HPDE6-E6E7 (cell line): ENCODE results near the gene ALDH3A1.

ENCODE experiments used
- DNase-seq: peaks from one replicate; pipeline ENCODE4 v3.0.0; 2011; ENCODE audit warnings: missing footprints; ENCODE audit errors: extremely low spot score

ALDH3A1 gene

DNA sequence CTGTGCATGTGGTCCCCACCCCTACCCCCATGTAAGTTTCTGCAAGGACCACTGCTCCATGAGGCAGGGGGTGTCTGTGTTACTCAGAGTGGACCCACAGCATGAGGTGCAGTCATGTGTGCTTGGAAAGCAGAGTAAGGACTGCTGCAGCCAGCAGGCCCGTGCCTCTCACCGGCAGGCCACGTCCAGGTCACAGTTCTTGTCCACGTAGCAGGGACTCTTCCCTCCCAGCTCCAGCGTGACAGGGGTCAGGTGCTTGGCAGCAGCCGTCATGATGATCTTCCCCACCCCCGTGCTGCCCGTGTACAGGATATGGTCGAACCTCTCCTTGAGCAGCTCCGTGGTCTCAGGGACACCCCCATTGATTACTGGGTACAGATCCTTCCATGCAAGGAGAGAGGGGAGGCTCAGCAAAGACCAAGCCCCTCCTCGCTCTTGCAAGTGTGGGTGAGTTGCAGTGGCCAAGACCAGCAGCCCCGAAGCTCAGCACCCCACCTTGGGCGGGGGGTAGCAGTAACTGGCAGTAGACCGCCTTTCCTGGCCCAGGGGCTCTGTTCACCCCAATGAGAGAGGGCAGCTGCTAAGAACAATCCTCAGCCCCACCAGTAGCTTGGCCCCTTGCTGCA, 6.2 kb downstream of the ALDH3A1 start:
- no peak for DNase-seq

DNA sequence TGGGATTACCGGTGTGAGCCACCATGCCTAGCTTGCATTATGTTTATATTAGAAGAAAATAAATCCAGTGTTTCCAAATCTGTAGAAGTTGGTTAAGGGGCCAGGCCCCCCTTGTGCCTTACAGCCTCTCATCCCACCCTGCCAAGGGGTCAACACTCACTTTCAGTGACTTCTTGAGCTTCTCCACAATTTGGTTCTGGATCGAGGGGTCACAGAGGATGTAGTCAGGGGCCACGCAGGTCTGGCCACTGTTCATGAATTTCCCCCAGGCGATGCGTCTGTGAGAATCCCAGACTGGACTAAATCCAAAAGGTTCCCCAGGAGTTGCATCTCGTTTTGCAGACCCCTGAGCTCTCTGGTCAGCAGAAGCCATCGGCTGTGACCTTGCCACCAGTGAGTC, 7.2 kb downstream of the ALDH3A1 start:
- no peak for DNase-seq

GRCh38 chr17:19739241-19740201, 8.6 kb downstream of the ALDH3A1 start:
- no peak for DNase-seq

GRCh38 chr17:19738757-19739156, 9.3 kb downstream of the ALDH3A1 start:
- DNase-seq, result no peak

DNA sequence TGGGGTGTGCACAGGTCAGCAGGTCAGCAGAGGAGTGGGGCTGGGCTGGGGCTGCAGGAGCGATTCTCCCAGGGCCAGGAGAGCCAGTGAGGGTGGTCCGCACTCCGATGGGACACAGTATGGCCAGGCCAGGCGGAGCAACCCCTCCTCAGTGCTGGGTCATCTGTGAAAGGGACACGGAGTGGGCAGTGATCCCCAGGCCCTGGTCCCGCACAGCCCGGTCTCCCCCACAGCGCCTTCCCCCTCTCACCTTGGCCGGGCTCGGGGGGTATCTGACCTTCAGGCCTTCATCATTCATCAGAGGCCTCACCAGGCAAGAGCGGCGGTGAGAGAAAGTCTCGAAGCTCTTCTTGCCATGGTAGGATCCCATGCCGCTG, 10.0 kb downstream of the ALDH3A1 start:
- no peak for DNase-seq

DNA sequence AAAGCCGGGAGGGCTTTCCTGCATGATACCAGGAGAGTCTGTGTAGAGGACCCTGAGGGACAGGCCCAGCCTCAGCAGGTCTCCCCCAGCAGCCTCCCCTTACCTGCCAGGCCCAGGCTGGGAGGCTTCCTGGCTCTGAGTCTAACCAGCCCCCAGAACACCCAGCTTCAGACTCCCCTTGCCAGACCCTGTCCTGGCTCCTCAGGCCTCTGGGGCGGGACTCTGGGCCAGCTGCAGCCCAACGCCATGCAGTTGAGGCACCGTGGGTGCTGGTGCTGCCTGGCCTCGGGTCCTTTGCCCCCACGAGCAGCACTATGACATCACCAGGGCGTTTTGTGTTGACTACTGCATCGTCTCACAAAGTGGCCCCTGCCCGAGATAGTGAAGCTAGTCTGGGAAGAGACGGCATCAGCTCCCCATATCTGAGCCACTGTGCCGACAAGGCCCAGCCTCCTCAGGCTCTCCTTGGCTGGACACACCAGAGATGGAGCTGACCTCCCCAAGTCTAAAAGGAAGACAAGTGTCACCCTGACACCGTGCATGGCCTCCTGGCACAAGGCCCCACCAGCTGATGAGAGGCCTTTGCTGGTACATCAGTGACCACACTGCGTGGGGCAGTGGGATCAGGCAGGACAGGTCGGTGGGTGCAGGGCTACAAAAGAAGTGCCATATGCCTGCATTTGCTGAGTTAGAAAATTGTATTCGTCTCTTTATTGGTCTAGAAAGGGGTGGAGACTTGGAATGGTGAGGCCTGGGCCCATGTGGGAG, 10.6 kb downstream of the ALDH3A1 start:
- no peak for DNase-seq

GRCh38 chr17:19736071-19736470, 12.0 kb downstream of the ALDH3A1 start:
- DNase-seq, result no peak

- DNase-seq, result no peak
These were observed 14.1 kb downstream of the ALDH3A1 start for GRCh38 chr17:19733953-19734526.

DNA sequence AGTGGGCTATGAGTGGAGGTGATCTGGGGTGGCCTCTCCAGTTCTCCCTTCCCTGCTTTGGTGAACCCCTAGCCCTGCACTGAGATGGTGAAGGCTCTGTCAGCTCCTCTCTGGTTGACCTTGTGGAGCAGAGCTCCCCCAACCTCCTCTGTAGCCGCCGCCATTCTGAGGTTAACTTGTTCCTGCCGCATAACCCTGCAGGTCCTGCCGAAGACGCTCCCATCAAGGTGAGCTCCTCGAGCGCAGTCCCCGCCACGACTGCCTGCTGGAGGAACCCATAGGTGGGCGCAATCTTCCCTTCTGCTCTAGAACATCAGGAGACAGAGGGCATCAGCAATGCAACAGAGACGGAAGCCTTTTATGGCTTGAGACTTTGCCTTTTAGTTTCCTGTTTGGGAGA, 16.5 kb downstream of the ALDH3A1 start:
- DNase-seq, result no peak

- DNase-seq, result no peak
These were observed 17.3 kb downstream of the ALDH3A1 start for GRCh38 chr17:19730843-19731242.

GRCh38 chr17:19729900-19730299, 18.2 kb downstream of the ALDH3A1 start:
- DNase-seq, result no peak

- peak; percentile 40 for DNase-seq
These were observed 20.0 kb downstream of the ALDH3A1 start for GRCh38 chr17:19728084-19728495.

DNA sequence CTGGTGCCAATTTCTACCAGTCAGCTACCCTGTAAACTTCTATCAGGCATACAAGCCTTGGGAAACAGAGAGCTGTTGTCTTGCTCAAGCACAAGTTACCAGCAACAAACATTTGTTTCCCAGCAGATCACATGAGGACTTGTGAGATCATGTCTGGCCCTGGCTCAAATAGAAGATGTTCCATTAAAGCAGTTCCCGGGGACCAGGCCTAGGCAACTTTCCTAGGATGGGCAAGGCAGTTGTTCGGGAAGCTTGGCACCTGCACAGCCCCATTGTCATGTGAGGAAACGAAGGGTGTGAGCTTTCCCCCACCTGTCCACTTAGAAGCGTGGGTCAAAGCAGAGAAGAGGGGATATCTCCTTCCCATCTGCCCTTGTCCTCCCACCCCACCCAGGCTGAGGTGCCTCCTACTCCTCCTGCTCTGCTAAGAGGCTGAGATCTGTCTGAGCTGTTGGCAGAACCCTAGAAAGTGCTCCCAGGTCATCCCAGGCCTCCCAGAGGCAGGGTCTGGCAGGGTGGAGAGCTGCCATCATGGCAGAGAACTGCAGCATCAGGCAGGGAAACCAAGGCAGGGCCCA, 20.5 kb downstream of the ALDH3A1 start:
- peak; percentile 43 for DNase-seq

GRCh38 chr17:19726631-19727376, 21.3 kb downstream of the ALDH3A1 start:
- no peak for DNase-seq

GRCh38 chr17:19725486-19725885, 22.6 kb downstream of the ALDH3A1 start:
- DNase-seq, result no peak

DNA sequence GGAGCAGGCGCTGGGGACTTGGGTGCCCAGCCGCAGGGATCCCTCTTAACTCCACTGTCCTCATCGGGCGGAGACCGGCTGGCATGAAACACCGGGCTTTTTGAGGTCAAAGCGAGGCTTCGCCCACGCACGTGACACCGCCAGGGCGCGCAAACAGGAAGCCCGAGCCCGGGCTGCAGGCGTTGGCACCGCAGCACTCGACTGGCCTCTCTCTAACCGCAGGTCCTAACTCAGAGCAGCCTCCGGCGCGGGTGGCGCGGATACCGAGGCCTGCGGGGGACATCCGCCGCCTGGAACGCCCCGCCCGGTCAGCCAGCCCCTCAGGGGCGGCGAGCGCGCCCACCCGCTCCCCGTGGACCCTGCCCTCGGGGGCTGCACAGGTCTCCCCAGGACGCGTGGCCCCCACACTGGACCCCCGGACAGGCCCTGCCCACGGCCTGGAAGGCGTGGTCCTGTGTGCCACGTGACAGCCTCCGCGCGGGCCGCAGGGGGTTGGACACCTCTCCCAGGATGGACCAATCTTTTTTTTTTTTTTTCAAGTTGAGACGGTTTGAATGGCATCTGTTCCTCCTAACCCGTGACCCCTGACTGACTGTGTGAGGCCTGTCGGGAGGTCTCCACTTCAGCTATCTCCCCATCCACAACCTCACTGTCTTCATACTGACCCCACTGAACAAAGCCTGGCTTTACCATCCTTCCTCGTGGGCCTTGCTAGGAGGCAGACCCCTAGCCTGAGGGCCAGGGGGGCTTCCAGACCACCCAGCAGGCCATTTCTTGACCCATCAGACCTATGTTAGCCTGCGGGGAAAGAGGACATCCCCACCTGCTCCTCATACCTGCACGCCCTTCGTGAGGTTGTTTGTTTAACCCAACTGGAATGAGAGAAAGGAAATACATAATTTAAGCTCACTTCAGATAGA, 23.3 kb downstream of the ALDH3A1 start:
- peak; percentile 66 for DNase-seq

- DNase-seq, result peak; percentile 84
These were observed 24.1 kb downstream of the ALDH3A1 start for GRCh38 chr17:19723964-19724363.

GRCh38 chr17:19720631-19721426, 27.3 kb downstream of the ALDH3A1 start:
- no peak for DNase-seq

GRCh38 chr17:19720210-19720475, 28.0 kb downstream of the ALDH3A1 start:
- no peak for DNase-seq
